Transverse colon (tissue), 4 donors: ENCODE measurements around the gene SALL1. TPM values are rescaled to one million over a fixed set of nuclear protein-coding genes. Genes with fewer than 3 reads are reported as not detected.

Source experiments
- DNase-seq: peaks from one replicate; pipeline ENCODE4 v3.0.0-alpha.2; 2019
- H3K27ac ChIP-seq, 4 donors: fragments of 200-600 bp; sonication (generic); 2 replicates each; pipeline ENCODE4 v1.5.1; 2016 to 2018; ENCODE audit warnings: inconsistent platforms in 4 of 4
- H3K27me3 ChIP-seq: fragments of 200-600 bp; sonication (generic); 2 replicates; pipeline ENCODE4 v1.5.1; 2017; ENCODE audit warnings: inconsistent platforms
- H3K36me3 ChIP-seq, 4 donors: fragments of 200-600 bp; sonication (generic); 2 replicates each; pipeline ENCODE4 v1.5.1; 2017 to 2019; ENCODE audit warnings: inconsistent platforms in 4 of 4
- H3K4me1 ChIP-seq, 4 donors: fragments of 200-600 bp; sonication (generic); 2 replicates each; pipeline ENCODE4 v1.5.1; 2017 to 2020; ENCODE audit warnings: inconsistent platforms in 4 of 4
- H3K4me3 ChIP-seq, 4 donors: fragments of 200-600 bp; sonication (generic); 1 replicate in 1 of 4; 2 replicates in 3 of 4; pipeline versions ENCODE4 v1.5.1 to v1.6.1; 2017 to 2019; ENCODE audit warnings: inconsistent platforms in 4 of 4
- H3K9me3 ChIP-seq, 2 donors: fragments of 200-600 bp; sonication (generic); 2 replicates each; pipeline ENCODE4 v1.5.1; 2017 to 2019; ENCODE audit warnings: inconsistent platforms in 2 of 2
- EP300 ChIP-seq: sonication (generic); formaldehyde crosslinking; IDR thresholded peaks from one replicate; pipeline ENCODE4 v1.6.1; 2017; ENCODE audit warnings: antibody characterized with exemption, low read depth
- POLR2A ChIP-seq: fragments of 450-650 bp; IDR thresholded peaks from one replicate; pipeline ENCODE4 v1.6.1; 2016; ENCODE audit warnings: antibody characterized with exemption, mild to moderate bottlenecking, moderate library complexity
- POLR2AphosphoS5 ChIP-seq, 3 donors: sonication (generic); formaldehyde crosslinking; IDR thresholded peaks; one replicate each; pipeline ENCODE4 v1.6.1; 2016; ENCODE audit warnings: antibody characterized with exemption in 3 of 3
- WGBS, 2 donors: methylation state at CpG; one replicate each; pipeline ENCODE4 v1.1.5; 2018; ENCODE audit warnings: low coverage in 1 of 2; 5-methylcytosine and 5-hydroxymethylcytosine counted together
- in situ Hi-C, 4 donors: fragments of 200-750 bp; cut with MboI; loops; one replicate each; pipeline versions ENCODE4 v1.15.0 to v1.15.1; 2017; ENCODE audit warnings: low sequenced_read_pairs in 3 of 4, low pct_ligation_motif_present in 1 of 4, low pct_unique_long_range_greater_than_20kb in 1 of 4
- intact Hi-C: fragments of 100-400 bp; cut with DNase I; formaldehyde crosslinking; loops from one replicate; pipeline ENCODE4 v1.15.1; 2023; ENCODE audit warnings: low total_unique reads
- total RNA-seq, 4 donors: library from RNA; depleted of rRNA; stranded (reverse); fragments of >200 nt; gene quantifications; one replicate each; pipeline ENCODE4 v1.1.0, GENCODE V29; 2016
- TF ChIP-seq, protein P1 (sequence below), 5 experiments: fragments of 200-600 bp in 3 of 5; fragments of 450-650 bp in 2 of 5; sonication (generic) in 3 of 5; IDR thresholded peaks; 1 replicate in 2 of 5; 2 replicates in 3 of 5; pipeline ENCODE4 v1.5.1; 2016 to 2017; ENCODE audit warnings: antibody characterized with exemption in 5 of 5, inconsistent platforms in 3 of 5, mild to moderate bottlenecking in 2 of 5, moderate library complexity in 1 of 5

The SALL1 gene
- total RNA-seq, 4 donors from 2014 or later, result 0.41 to 2.6 (median 1.6) TPM; not detected in 1

DNA sequence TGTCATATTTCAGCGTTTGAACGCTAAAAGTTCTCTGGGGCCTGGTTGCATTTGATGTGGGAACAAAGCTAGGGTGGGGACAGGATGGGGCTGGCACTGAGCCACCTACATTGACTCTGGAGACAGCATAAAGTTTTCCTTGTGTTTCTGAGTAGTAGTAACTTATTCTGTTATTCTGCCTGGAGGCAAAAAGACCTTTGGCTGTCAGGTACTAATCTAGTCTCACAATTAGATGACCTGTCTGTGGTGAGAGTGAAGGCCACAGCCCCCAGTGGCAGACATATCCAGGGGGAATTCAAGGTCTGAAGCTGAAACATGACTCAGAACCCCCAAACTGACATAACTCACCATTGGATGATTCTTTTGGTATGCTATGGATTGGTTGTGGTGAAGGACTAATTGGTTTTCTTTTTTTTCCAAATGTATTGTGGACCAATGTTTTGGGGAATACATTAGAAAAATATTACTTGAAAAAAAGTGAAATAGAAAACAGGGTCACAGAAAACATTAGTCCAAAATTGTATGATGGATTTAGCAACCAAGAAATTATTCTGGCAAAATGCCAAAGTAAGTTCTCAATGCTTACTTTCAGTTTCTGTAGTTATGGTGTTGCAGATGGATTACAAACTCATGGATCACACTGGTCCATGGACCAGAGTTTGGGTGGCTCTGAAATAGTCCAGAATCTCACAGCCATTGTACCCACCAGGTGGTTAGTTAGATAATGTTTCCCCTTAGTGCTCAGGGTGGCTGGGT, 10.5 kb upstream of the SALL1 start:
- in situ Hi-C loops, result no loop called here
- Histone ChIP-seq H3K27ac (no peak overlapping the region), H3K4me3 (no peak overlapping the region), H3K36me3 (no peaks in the 10 kb centered on the region), H3K9me3 (no peaks in the 10 kb centered on the region), H3K27me3 (peaks cover 21% of the 10 kb centered on the region), H3K4me1 (no peaks in the 10 kb centered on the region)
- DNase-seq, result no peak
- intact Hi-C loops, result no loop called here
- TF ChIP-seq POLR2A, result no peak
- TF ChIP-seq EP300, result no peak
- TF ChIP-seq, protein P1, sequence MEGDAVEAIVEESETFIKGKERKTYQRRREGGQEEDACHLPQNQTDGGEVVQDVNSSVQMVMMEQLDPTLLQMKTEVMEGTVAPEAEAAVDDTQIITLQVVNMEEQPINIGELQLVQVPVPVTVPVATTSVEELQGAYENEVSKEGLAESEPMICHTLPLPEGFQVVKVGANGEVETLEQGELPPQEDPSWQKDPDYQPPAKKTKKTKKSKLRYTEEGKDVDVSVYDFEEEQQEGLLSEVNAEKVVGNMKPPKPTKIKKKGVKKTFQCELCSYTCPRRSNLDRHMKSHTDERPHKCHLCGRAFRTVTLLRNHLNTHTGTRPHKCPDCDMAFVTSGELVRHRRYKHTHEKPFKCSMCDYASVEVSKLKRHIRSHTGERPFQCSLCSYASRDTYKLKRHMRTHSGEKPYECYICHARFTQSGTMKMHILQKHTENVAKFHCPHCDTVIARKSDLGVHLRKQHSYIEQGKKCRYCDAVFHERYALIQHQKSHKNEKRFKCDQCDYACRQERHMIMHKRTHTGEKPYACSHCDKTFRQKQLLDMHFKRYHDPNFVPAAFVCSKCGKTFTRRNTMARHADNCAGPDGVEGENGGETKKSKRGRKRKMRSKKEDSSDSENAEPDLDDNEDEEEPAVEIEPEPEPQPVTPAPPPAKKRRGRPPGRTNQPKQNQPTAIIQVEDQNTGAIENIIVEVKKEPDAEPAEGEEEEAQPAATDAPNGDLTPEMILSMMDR (IDR thresholded peaks at IDR 0.05), result no peak
- no peak for TF ChIP-seq POLR2AphosphoS5 (IDR thresholded peaks at IDR 0.05)
- WGBS, 2 donors, result 27 to 71% methylated on average over 2 of the region's 2 CpGs

DNA sequence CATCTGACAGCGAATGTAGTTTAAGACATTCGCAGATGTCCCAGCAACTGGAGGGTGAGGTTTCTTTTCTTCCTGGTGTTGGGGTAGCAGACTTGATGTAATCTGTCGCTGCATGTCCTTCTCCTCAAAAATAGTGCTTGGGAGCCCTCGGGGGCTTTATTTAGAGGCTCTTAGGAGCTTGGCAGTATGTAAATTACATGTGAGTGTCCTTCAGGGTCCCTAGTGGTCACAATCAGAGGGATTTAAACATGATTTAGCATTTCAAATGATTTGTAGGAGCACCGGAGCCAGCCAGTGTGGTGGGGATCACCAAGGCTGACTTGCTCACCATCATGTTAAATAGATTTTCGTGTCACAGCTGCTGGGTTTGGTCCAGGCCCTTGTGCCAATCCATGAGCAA, 8.8 kb upstream of the SALL1 start:
- peaks cover 39% of the 10 kb centered on the region for H3K27me3 ChIP-seq
- peaks cover 0 to 8% (median 2%) of the 10 kb centered on the region in 4 donors for H3K4me1 ChIP-seq
- H3K27ac ChIP-seq, result no peak overlapping the region
- in situ Hi-C loops (no loop called here), intact Hi-C loops (no loop called here)
- DNase-seq, result no peak
- 68 to 70% methylated on average over 6 of the region's 6 CpGs for WGBS, 2 donors
- H3K36me3 ChIP-seq, result no peaks in the 10 kb centered on the region
- H3K9me3 ChIP-seq, result no peaks in the 10 kb centered on the region
- TF ChIP-seq POLR2A, result no peak
- TF ChIP-seq EP300, result no peak
- TF ChIP-seq, protein P1 (IDR thresholded peaks at IDR 0.05), result no peak
- H3K4me3 ChIP-seq, result no peak overlapping the region

DNA sequence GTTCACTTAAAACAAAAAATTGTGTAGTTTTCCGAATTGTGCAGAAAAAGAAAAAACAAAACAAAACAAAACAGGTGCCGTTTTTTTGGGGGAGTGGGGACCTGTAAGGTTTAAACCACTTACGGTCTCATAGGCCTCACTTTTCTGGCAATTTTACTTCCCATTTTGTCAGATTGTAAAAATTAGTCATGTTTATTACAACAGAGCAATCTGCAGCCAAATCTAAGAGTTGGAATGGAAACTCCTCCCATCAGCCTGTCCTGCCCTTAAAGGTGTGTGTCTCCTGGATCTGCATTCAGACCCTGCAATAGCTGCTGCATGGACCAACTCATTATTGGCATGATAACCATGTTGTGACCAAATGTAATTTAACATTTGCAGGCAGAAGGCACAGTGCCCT, 8.2 kb upstream of the SALL1 start:
- H3K4me1 ChIP-seq, result peaks cover 0 to 10% (median 3%) of the 10 kb centered on the region in 4 donors
- H3K27ac ChIP-seq, result no peak overlapping the region
- H3K9me3 ChIP-seq, result no peaks in the 10 kb centered on the region
- H3K27me3 ChIP-seq, result peaks cover 44% of the 10 kb centered on the region
- intact Hi-C loops, result no loop called here
- in situ Hi-C loops, result no loop called here
- no peak overlapping the region for H3K4me3 ChIP-seq
- 66 to 76% methylated on average over 3 of the region's 3 CpGs for WGBS, 2 donors
- no peaks in the 10 kb centered on the region for H3K36me3 ChIP-seq
- no peak for DNase-seq
- TF ChIP-seq POLR2AphosphoS5 (IDR thresholded peaks at IDR 0.05), result no peak
- no peak for TF ChIP-seq POLR2A
- TF ChIP-seq, protein P1 (IDR thresholded peaks at IDR 0.05), result no peak
- no peak for TF ChIP-seq EP300

DNA sequence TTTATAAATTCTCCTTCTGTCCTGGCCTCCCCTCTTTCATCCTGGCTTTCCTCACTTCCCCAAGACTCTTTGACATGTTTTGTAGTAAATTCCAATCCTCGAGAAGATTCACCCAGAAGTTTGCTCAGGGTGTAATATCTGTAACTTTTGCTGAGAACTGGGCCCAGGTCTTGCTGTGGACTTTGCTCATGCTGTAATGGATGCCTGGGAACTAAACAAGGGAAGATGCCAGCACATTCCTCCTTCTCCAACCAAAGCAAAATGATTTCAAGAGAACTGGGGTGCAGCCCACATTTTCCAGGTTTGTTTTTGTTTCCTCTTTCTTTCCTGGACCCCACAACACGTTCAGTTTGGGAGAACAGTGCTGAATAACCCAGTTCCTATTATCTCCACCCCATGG, 6.6 kb upstream of the SALL1 start:
- Histone ChIP-seq H3K9me3 (no peaks in the 10 kb centered on the region), H3K27me3 (peaks cover 60% of the 10 kb centered on the region), H3K4me3 (no peak overlapping the region), H3K36me3 (no peaks in the 10 kb centered on the region), H3K27ac (no peak overlapping the region), H3K4me1 (peaks cover 0 to 16% (median 3%) of the 10 kb centered on the region in 4 donors)
- TF ChIP-seq, protein P1 (IDR thresholded peaks at IDR 0.05), result no peak
- no peak for TF ChIP-seq EP300
- no peak for TF ChIP-seq POLR2A
- no peak for TF ChIP-seq POLR2AphosphoS5 (IDR thresholded peaks at IDR 0.05)
- intact Hi-C loops, result no loop called here
- WGBS, 2 donors, result 24 to 30% methylated on average over 1 to 2 of the region's 2 CpGs
- no peak for DNase-seq
- in situ Hi-C loops, result no loop called here
